Prostate gland (tissue), 2 donors: Measurements from ENCODE around the gene RPL15.
"Not testable (repeated sequence)": the region's sequence is repeated elsewhere in the genome, so short reads cannot be mapped to it uniquely, and the experiment has no call there.

Experiments used
- POLR2AphosphoS5 ChIP-seq: sonication (generic); formaldehyde crosslinking; IDR thresholded peaks from one replicate; pipeline ENCODE4 v1.6.1; 2017; ENCODE audit warnings: antibody characterized with exemption
- TF ChIP-seq, protein P1 (sequence below), 4 experiments: fragments of 200-600 bp in 2 of 4; fragments of 450-650 bp in 2 of 4; sonication (generic) in 2 of 4; IDR thresholded peaks; 1 replicate in 3 of 4; 2 replicates in 1 of 4; pipeline ENCODE4 v1.5.1; 2016 to 2019; ENCODE audit warnings: antibody characterized with exemption in 4 of 4, mild to moderate bottlenecking in 2 of 4, moderate library complexity in 2 of 4

DNA sequence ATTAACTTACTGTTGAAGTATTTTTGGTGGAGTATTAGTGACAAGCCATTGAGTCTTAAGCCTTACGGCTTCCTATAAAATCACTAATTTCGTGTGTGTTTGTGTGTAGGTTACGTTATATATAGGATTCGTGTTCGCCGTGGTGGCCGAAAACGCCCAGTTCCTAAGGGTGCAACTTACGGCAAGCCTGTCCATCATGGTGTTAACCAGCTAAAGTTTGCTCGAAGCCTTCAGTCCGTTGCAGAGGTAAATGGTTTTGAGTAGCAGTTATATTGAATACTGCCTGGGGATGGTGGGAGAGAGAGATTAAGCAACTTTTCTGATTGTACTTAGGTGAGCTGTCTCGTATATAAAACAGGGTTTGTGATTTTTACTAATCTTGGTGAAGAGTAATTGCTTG lies 1.4 kb downstream of the RPL15 start:
- not testable (repeated sequence) for TF ChIP-seq POLR2AphosphoS5
- TF ChIP-seq, protein P1, sequence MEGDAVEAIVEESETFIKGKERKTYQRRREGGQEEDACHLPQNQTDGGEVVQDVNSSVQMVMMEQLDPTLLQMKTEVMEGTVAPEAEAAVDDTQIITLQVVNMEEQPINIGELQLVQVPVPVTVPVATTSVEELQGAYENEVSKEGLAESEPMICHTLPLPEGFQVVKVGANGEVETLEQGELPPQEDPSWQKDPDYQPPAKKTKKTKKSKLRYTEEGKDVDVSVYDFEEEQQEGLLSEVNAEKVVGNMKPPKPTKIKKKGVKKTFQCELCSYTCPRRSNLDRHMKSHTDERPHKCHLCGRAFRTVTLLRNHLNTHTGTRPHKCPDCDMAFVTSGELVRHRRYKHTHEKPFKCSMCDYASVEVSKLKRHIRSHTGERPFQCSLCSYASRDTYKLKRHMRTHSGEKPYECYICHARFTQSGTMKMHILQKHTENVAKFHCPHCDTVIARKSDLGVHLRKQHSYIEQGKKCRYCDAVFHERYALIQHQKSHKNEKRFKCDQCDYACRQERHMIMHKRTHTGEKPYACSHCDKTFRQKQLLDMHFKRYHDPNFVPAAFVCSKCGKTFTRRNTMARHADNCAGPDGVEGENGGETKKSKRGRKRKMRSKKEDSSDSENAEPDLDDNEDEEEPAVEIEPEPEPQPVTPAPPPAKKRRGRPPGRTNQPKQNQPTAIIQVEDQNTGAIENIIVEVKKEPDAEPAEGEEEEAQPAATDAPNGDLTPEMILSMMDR (IDR thresholded peaks at IDR 0.05): not testable (repeated sequence)
